Esophagus muscularis mucosa (tissue), 4 donors: ENCODE measurements around the gene TNIP3.

ENCODE experiments used
- CTCF ChIP-seq, 3 experiments: fragments of 200-600 bp in 2 of 3; fragments of 450-650 bp in 1 of 3; sonication (generic) in 2 of 3; IDR thresholded peaks; one replicate each; pipeline ENCODE4 v1.5.1; 2017 to 2019; ENCODE audit warnings: antibody characterized with exemption in 3 of 3, mild to moderate bottlenecking in 2 of 3, moderate library complexity in 1 of 3
- EP300 ChIP-seq: sonication (generic); formaldehyde crosslinking; IDR thresholded peaks from one replicate; pipeline ENCODE4 v1.6.1; 2017; ENCODE audit warnings: antibody characterized with exemption
- POLR2A ChIP-seq: fragments of 450-650 bp; IDR thresholded peaks from one replicate; pipeline ENCODE4 v1.6.1; 2017; ENCODE audit warnings: antibody characterized with exemption, moderate library complexity, mild to moderate bottlenecking, low read depth
- POLR2AphosphoS5 ChIP-seq, 2 donors: sonication (generic); formaldehyde crosslinking; IDR thresholded peaks; one replicate each; pipeline ENCODE4 v1.6.1; 2017; ENCODE audit warnings: antibody characterized with exemption in 2 of 2

- TF ChIP-seq CTCF (IDR thresholded peaks at IDR 0.05), result no peak
- TF ChIP-seq POLR2A, result no peak
- no peak for TF ChIP-seq EP300
- no peak for TF ChIP-seq POLR2AphosphoS5 (IDR thresholded peaks at IDR 0.05)
Measured at GRCh38 chr4:121119715-121120114, 44.4 kb downstream of the TNIP3 start.
